C1 segment of cervical spinal cord (tissue), 14 donors: ENCODE results near the gene ARHGAP10.
"Not testable (repeated sequence)": the region's sequence is repeated elsewhere in the genome, so short reads cannot be mapped to it uniquely, and the experiment has no call there.

ENCODE experiments used
- DNase-seq, 14 donors: peaks; one replicate each; lab custom pipeline; 2025; lab: John Stamatoyannopoulos, UW

ARHGAP10 gene

DNA sequence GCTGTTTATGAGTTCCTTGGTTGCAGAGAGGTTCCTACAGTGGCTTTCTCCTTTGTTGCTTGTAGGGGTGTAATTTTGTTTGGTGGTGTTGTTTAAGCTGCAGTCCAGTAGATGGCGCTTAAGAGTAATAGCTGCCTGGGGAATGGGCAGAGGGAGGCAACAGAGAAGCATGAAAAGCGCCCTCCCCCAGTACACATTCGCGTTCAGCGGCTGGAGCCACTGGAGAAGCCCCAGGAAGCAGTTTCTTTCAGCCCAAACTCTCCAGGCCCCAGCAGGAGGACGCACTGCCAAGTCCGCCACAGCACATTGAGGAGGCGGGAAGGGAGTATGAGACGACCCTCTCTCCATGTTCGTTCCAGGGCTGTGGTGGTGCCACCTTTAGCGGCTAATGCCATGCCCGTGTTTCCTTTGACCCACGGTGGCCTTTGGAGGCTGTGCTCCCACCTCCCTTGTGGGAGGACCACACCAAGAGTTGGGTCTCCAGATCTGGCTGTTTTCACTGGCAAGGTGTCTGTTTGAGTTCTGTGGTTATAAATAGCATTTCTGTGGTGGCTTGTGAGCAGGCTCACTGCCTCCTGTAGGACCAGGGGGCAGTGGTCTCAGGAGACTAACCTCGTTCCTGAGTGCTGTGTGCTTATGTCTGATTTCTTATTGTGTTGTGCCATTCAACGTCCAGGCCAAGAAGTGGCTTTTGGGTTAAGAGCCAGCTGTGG, 252.3 kb downstream of the ARHGAP10 start:
- DNase-seq: peak in 1 of 14 donors; percentile 17

DNA sequence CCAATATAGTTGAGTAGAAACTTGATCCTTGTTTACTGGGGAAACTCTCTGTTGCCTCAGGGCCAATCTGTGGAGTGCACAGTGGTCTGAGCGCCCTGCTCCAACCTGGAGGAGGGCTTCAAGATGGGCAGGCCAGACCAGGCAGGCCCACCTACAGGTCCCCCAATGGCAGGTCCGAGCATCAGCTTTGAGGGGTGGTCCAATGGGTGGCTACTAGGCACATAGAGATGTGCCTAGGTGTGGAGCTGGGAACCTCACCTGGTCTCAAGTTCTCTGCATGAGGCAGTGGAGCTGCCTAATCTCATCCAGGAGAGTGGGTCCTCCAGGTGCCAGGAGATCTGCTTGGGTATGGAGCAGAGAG, 252.9 kb downstream of the ARHGAP10 start:
- DNase-seq: no peak

DNA sequence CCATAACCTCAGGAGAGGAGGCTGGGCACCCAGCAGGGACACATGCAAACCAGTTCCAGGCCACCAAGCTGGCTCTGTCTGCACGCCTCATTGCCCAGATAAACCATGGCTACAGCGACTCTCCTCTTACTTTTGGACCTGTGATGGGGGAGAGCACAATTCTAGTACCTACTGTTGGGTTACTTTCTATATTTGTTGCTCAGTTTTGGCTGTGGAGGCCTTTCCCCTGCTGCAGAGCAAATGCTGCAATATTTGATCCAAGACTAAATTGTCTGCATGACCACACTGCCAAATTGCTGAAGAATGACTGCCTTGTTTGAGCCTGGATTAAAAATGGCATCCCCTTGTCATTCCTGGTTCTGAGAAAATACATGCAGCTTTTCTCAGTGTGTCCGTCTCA, 253.5 kb downstream of the ARHGAP10 start:
- peak in 1 of 14 donors; percentile 83 for DNase-seq

DNA sequence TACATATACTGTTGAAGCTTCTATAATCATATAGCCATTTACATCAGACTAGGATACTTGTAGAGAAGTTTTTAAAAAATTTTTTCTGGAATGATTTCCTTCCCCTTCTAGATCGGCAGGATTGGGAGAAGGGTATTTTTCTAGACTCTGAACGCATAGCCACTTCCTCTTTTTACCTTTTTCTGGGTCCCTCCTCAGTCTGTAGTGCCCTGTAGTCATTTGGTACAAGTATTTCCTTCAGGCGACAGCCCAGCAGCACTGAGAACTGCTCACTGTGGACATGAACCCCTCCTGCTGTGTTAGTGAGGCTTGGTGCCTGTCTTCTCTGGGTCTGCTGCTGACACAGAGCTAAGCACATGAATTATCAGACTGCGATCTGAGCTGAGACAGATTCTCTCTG, 255.4 kb downstream of the ARHGAP10 start:
- DNase-seq: no peak

DNA sequence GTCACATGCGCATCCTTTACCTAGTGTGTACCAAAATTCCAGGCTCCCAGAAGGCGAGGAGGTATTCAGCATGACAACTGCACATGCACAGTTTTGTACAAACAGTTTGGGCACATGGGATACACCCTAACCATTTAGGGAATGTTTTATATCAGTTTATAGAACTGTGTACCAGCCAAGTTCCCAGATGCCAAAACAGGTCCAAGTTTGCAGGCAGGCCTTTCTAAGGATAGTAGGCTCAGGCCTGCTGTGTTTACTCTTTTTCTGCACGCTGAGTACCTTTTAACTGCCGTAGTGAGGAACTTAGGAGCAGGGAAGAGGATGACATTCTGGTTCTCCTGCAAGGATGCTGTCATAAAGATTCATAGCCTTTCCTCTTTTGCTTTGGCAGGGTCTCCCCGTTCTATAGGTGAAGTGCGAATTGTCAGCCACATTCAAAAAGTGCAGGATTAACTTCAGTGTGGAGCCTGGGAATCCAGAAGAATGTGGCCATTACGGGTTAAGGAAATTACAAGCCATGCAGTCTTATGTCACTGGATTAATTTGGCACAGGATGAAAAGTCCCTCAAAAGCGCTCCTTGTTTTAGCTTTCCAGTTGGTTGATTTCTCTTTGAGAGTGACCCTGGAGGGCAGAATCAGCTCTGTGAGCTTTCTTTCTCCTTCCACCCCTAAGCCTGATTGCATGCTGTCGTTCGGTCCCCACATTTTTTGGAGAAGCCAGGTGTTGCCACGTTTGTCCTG, 259.8 kb downstream of the ARHGAP10 start:
- DNase-seq: no peak

DNA sequence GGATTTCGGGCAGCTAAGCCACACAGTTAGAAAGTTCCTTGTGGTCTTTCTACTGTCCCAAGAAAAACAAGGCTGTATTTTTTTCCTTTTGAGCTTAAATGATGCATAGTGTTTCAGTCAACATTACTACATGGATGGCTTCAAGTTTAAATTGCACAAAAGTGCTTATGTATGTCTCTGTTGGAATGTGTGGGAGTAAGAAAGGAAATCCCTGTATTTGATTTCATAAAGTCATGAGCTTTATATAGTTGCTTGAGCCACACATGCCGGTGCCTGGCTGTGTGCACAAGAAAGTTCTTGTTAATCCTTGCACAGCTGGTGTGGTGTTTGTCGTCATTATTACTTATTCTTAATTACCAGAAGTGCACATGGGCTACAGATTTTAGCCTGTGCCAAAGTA, 262.2 kb downstream of the ARHGAP10 start:
- DNase-seq: no peak

DNA sequence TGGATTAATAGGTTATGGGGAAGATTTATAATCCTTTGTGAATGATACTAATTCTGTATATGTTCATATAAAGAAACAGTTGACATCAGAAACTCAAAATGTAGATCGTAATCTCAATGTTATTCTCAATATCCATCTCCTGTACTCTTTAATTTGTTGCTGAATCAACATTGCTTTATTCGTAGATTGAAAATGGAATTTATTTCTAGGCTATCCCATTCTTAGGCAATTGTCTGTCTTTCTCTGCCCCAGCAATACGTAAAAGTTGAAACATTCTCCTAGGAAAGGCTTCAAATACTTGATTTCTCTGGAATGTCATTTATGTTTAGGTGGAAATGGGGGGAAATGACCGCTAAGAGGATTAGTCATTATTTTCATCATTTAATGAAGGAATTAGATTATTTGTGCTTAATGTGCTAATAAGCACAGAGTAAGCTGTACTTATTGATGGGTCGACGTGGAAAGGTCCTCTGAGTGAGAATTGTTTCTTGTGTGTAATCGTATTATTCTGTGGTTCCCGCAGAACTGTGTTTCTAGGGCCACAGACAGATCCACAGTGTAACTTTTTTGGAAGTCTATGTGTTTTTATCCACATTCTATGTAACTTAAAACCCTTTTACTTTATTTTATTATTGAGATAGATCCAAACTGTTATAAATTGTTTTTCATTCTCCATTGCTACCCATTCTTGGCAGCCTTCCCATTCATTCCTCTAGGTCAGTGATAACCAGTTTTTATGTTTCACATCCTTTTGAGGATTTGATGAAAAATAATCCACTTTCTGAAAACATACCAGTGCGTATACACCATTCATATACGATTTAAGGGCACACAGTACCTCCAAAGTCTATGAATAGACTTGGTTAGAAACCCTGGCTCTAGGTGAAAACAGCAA, 262.9 kb downstream of the ARHGAP10 start:
- DNase-seq: no peak

DNA sequence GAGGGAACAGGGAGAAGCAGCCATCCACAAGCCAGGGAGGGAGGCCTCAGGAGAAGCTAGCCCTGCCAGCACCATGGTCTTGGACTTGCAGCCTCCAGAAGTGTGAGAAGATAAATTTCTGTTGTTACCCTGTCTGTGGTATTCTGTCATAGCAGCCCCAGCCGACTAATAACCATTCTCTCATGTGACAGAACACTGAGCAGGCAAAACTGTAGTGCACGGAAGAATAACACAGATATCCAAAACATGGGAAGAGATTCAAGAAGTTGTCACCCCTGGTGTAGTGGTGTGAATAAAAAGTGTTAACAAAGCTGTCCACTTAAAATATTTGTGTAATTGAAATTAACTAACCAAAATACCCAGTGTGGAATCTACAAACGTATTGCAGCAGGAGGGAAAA, 265.0 kb downstream of the ARHGAP10 start:
- DNase-seq: no peak

DNA sequence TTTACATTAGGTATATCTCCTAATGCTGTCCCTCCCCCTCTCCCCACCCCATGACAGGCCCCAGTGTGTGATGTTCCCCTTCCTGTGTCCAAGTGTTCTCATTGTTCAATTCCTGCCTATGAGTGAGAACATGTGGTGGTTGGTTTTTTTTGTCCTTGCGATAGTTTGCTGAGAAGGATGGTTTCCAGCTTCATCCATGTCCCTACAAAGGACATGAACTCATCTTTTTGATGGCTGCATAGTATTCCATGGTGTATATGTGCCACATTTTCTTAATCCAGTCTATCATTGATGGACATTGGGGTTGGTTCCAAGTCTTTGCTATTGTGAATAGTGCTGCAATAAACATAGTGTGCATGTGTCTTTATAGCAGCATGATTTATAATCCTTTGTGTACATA, 268.1 kb downstream of the ARHGAP10 start:
- not testable (repeated sequence) for DNase-seq

DNA sequence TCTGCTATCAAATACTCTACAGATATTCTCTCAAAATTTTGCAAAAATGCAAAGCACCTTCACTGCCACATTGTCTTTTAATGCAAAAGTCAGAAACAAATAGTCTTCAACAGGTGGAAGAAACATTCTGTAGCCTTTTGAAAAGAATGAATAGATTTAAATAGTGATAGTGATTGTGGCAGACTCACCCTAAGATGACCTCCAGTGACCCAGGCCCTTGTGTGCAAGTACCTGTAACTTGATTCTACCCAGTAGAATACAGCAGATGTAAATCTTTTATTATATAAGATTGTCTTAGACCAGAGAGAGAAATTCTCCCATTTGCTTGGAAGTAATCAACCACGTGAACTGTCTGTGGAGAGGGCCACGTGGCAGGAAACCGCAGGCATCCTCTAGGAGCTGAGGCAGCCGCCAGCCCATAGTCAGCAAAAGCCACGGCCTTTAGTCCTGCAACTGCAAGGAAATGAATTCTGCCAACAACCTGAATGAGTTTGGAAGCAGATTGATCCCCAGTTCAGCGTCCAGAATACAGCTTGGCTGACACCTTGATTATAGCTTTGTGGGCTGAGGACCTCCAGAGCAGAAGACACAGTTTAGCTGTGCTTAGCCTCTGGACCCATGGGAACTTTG, 272.5 kb downstream of the ARHGAP10 start:
- no peak for DNase-seq

DNA sequence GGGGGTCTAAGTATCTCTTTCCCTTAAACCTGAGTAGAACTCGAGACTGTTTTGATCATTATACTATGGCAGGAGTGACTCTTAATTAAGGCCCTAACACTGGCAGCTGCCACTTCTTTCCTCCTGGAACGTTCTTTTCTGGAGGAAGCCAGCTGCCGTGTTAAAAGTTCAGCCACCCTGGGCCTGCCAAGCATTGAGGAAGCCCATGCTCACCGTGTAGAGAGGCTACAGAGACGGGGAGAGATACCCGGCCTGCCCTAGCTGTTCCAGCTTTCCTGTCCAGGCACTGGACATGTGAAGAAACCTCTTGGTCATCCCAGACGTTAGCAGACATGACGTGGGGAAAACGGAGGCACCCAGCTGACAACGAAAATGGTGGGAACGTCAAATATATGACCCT, 274.1 kb downstream of the ARHGAP10 start:
- no peak for DNase-seq

DNA sequence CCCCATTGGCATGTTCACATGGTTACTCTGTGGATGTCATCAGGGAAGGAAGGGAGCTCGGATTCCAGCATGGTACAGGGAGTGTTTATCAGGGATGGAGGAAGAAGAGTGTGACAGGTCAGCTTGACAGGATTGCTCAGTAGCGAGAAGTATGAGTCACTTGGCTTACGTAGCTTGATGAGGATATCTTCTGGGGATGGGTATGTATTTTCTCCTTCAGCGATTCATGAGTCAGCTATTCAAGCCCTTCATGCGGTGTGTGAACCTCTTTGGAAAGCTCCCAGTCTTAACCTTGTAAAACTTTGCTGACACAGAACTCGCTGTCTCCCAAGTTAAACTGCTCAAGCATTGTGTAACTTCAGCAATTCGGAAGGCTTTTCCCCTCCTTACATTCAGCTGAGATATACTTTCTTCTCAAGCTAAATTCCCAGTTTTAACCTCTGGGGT, 275.4 kb downstream of the ARHGAP10 start:
- DNase-seq: no peak

DNA sequence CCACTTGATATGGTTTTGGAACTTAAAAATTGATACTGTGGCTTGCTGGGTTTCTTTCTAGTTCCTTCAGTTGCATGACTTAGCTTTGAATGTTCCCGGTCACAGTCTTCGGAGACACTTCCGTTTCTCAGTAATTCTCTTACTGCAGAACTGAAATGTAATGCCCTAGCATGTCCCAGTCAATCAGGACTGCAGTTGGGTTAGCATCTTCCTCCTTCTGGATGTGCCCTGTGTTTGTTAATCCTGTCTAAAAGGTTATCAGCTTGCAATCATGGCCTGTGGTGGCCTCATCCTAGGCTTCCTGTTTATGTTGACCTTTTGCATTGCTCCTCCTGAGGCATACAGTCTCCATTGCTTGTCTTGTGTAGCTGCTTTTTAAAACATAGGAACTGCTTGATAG, 275.9 kb downstream of the ARHGAP10 start:
- DNase-seq: no peak

DNA sequence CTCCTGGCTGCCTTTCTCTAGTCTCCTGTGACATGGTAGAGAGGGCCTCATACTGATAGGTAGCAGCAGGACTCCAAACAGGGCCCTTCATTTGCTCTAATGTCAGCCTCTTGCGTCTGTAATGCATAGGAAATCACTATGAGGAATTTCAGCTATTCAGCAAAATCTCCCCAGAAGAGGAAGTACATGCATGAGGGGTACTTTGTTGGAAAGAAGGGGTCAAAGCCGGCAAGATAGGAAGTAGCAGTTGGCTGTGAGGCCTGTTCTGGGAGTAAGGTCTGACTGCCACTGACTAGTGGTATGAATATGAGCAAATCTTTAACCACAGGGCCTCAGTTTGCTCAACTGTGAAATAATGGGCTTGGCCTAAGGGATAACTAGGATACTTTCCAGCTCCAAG, 283.2 kb downstream of the ARHGAP10 start:
- no peak for DNase-seq

DNA sequence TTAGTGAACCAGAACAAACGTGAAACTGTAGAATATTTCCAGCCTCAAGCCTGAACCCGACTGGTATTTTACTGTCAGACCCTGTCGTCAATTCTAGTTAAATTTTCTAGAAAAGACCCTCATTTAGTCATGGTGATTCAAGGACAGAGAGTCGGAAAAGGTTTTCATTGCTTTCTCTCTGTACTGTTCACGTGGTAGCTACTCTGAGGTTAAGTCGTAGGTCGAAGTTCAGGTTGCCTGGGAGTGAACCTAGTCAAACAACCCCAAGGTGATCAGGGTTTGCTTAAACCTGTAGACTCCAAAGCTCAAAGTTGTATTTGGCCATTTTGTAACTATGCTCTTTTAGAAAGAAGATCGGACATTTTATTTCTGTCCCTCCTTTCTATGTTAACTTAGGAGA, 283.6 kb downstream of the ARHGAP10 start:
- DNase-seq: no peak

DNA sequence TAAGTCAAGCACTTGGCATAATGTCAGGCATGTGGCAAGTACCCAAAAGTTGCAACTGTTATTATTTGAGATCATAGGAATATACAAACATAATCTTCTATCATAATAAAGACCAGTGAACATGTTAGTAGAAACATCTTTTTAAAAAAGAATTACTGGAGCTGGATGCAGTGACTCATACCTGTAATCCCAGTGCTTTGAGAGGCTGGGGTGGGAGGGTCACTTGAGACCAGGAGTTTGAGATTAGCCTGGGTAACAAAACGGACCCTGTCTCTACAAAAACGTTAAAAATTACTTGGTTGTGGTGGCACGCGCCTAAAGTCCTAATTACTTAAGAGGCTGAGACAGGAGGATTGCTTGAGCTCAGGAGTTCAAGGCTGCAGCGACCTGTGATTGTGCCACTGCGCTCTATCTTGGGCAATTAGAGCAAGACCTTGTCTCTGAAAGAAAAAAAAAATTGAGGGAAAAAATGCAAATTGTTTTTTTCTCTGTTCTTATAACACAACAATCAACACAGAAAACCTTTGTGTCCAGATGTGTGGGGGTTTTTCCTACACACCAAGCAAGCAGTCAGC, 284.3 kb downstream of the ARHGAP10 start:
- no peak for DNase-seq

DNA sequence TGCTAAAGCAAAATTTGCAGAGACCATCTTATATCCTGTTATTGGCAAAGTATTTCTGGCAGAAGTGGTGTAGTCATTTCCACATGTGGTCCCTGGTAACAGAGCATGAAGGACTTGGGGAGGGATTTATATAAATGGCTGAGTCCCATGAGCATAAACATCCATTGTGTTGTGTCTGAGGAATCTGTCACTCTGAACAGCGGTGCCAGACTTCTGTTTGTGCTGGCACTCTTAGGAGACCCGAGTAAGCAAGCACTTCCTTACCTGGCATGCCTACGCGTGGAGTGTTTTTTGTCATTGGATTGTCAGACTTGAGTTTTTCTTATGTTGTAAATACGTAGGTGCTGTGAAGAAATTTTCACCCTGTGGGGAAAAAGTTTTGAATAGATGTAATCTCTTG, 285.9 kb downstream of the ARHGAP10 start:
- no peak for DNase-seq

DNA sequence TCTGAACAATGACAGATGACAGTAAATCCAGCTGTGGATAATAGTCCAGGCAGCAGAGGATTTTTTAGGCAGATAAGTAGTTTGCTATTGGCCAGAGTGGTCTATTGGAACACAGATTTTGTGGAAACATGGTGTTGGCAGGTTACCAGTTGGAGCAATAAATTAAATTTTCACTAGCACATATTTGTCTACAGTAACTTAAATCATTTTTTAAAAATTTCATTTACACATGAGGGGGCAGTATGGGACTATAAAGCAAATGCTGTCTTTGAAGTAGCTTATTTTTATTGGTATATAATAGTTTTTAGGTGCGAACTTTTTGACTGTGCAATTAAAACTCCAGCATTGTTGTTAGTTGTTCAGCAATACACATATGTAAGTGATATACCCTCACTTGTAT, 289.8 kb downstream of the ARHGAP10 start:
- DNase-seq: no peak

DNA sequence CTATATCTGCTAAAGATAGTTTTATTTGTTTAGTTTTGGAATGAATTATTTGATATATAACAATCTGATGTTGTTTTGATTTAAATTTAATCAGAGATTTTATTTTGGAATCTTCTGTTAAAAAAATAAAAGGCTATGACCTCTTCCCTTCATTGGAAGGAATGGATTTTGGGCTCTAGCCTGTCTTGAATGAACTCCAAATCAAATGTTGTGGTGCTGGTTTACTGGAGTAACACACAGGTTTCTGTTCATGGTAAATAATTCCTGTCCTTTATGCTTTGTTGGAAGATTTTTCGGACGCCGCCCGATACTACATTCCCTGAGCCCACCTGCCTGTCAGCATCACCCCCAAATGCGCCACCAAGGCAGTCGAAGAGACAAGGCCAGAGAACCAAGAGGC, 291.1 kb downstream of the ARHGAP10 start:
- DNase-seq: no peak

DNA sequence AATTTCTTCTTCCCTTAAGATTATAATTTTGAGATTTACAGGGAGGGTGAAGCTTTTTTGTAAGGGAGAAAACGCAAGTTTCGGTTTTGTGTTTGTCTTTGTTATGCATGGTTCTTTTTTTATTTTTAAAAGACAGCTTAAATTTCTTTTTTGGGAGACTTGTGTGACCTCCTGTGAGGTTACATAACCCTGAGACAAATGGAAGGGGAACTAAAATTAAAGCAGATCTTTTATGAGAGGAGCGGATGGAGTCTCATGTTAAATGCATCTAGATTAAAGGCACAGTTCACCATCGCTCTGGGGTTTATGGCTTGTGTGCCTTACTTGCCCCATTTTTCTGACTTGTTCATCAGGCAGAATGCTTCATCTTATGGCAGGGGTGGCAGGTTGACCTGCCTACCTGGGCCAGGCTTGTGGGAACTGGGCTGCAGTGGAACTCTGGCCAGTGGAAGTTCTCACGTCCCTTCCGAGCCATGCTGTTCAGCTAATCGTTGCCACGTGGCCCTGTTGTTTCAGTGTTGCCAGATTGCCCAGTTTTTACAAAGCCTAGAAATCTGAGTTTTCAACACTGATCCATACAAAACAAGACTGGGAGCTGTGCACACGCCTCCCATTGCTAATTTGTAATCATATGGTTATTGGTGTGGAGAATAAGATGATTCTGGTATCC, 291.8 kb downstream of the ARHGAP10 start:
- no peak for DNase-seq

DNA sequence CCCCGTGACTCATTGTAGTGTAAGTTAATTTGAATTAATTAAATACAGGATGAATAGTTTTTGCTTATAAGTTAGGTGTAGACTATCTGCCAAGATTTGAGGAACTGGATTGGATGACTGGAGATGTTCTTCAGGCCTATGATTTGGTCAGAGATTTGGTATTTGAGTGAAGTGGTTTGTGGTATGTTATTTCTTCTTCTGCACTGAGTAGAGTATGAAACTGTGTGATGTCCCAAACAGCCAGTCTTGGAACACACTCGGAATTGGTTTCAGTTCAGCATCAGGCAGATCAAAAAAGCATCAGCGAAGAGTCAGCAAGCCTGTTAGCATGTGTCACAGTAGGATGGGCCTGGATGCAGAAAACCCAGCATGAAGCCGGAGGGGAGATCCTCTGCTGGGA, 294.1 kb downstream of the ARHGAP10 start:
- no peak for DNase-seq
